HT-29 (cell line): ENCODE data around the gene FGD3. TPM values are rescaled to one million over a fixed set of nuclear protein-coding genes. Genes with fewer than 3 reads are reported as not detected.

Experiments used
- DNase-seq: peaks from one replicate; pipeline ENCODE4 v3.0.0-alpha.2; 2015; ENCODE audit warnings: low spot score
- total RNA-seq: library from RNA; depleted of rRNA; stranded (reverse); fragments of >200 nt; shearing (Covaris generic); gene quantifications from 2 replicates; pipeline ENCODE4 v1.2.3, GENCODE V29; 2014

Gene FGD3
- total RNA-seq, 1 experiment from 2014 or later, result 14.7 TPM

DNA sequence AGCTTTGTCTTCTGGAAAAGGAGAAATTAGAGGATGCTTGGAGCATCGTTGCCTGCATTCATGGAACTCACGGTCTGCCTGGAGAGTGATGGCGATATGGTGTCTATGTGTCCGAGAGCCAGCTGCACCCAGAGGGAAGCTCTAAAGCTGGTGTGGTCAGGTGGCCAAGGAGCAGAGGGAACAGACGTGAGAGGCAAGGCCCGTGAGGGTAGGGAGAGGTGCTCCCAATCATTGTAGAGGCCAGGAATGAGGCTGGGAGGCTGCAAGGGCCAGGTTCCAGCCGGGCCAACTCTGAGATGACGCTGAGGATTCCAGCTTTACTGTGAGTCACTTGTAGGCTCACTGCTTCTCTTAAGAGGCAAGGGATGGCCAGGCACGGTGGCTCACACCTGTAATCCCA lies 7.6 kb downstream of the FGD3 start:
- no peak for DNase-seq

DNA sequence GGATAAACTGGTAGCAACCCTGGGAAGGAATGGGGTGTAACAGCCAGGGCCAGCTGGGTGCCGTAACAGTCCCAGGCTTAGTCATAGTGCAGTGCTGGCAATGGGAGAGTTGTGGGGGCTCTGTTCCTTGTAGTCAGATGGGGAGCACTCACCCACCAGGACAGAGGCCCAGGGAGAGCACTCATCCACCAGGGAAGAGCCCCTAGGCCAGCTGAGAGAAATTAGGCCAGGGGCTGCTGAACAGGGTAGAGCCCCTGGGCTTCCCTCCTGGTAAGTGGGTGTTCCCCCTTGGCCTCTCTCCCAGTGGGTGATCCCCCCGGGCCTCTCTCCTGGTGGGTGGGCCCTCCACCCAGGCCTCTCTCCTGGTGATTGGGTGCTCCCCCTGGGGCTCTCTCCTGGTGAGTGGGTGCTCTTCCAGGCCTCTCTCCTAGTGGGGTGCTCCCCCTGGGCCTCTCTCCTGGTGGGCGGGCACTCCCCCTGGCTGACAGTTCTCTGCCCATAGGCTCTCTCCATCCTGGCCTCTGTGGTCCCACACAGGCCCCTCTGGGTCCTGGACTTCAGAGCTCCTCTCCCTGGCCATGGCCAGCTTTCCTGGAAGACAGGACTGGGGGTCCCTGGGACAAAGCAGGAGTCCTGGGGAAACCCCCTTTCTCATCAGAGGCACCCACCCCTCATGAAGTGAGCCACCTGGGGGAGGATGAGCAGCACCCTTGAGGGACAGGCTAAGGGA lies 13.4 kb downstream of the FGD3 start:
- no peak for DNase-seq

DNA sequence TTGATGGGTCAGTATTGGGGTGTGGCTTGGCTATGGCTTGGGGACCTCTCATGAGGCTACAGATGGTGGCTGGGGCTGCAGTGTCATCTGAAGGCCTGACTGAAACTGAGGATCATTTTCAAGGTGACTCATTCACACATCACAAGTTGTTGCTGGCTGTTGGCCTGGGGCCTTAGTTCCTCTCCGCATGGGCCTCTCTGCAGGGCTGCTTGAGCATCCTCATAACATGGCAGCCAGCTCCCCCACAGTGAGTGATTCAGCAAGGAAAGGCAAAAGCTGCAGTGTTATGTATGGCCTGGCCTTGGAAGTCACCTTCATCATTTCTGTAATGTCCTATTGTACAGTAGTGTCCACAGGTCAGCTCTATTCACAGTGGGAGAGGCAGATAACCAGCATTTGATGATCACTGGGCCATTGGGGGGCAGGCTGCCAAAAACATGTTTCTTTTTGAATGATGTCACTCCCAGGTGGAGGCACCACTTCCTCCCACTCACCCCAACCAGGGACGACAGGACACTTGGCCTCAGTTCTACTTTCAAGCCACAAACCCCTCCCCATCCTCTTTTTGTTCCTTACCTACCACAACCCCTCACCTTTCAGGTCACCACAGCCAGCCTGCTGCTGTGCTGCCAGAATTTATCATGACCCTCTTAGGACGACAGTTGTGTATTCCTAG lies 14.4 kb downstream of the FGD3 start:
- DNase-seq, result no peak

DNA sequence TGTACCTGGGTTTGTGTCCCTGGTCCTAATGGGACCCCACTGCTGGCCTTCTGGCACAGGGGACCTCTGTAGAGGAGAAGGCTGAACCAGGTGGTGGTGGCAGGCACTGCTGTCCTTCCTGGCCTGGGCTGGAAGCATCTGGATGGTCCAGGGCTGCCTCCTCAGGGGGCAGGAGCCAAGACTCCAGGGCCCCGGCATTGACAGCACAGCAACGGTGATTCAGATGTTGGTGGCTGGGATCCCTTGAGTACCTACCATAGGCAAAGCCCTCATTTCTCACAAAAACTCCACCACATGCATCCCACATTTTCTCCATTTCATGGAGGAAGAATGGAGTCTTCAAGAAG lies 15.0 kb downstream of the FGD3 start:
- DNase-seq, result no peak

DNA sequence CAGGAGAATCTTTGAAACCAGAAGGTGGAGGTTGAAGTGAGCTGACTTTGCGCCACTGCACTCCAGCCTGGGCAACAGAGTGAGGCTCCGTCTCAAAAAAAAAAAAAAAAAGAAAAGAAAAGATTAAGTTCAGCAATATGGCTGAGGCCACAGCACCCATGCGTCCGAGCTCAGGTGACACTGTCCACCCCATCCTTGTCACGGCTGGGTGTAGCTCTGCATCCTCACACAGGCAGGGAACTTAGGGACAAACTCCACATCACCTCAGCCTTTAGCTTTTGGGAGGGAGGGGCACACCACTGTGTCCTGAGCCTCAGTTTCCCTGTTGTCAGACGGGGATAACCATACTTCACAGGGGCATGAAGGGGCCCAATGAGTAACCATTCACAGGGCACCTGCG lies 15.5 kb downstream of the FGD3 start:
- no peak for DNase-seq

DNA sequence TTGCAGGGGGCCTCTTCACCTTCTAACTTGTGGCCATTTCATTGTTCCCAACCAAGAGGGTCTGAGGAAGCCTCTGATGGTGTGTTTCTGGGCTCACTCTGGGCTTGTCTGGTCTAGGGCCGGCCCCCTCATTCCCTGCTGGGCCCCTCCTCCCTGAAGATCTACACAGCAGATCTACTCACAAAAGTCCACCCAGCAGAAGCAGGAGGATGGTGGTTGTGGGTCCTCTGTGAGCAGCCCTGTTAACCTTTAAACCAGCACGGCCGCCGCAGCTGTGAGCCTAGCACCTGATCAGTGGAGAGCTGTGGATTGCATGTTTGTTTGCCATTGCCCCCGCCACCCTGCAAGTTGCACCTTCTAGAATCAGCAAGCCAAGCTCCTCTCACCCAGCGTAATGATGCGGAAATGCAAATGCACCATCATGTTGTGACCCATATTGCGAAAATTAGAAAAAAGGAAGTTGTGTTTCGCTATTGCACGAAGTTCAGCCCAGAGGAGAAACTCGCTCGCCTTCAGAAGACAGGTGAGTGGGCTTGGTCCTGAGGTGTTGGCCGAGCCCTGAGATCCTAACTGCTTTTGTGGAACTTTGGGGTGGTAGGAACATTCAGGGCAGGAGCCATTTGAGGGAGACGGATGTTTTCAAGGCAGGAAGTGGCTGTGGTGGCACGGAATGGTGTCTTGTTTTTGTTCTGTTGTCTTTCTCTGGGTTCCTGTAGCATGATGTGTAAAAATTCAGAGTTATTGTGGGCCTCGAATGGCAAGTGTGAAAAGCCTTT lies 16.7 kb downstream of the FGD3 start:
- no peak for DNase-seq

DNA sequence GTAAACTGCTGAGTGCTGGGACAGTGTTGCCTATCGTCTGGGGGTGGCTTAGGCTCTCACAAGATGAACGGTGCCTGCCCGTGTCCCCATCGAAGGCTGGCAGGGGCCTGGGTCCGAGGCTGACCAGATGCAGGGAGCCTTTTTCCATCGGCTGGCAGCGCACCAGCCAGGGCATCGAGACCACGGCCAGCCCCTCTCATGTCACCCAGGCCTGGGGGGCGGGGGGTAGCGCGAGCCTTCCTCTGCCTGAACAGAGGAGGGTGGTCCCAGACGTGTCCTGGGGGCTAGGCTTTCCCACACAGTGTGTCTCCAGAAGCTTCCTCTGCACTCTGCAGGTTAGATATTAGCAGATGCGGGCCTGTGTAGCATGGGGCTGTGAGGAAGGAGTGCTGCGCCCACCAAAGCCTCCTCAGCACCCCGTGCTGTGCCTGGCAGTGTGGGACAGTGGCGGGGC lies 17.3 kb downstream of the FGD3 start:
- DNase-seq, result no peak

DNA sequence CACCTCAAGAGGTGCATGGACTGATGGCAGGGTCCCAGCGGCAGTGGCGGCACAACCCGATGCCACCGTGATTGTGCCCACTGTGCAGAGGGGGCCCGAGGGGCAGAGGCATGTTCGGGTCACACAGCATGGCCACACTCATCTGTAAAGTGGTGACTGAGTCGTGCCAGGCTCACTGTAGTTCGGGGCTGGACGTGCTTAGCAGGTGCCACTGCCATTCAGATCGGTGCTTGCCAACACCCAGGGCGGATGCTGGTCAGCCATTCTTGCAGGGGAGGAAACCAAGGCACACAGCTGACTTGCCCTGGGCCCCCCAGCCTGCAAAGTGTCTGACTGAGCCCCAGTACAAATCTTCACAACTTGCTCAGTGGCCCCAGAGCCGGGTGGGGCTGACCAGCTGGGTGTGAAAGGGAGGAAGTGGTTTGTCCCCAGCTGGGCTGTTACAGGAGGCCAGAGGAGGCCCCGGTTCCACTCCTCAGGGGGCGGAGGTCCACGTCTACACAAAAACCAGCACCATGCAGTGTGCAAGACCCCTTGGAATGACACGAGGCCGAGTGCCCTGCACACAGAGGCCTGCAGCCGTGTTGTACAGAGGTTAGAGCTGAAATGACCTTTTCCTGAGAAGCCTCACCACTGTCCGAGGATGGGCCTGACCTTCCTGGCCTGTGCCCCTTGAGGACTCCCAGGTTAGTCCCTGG lies 17.9 kb downstream of the FGD3 start:
- DNase-seq, result no peak

DNA sequence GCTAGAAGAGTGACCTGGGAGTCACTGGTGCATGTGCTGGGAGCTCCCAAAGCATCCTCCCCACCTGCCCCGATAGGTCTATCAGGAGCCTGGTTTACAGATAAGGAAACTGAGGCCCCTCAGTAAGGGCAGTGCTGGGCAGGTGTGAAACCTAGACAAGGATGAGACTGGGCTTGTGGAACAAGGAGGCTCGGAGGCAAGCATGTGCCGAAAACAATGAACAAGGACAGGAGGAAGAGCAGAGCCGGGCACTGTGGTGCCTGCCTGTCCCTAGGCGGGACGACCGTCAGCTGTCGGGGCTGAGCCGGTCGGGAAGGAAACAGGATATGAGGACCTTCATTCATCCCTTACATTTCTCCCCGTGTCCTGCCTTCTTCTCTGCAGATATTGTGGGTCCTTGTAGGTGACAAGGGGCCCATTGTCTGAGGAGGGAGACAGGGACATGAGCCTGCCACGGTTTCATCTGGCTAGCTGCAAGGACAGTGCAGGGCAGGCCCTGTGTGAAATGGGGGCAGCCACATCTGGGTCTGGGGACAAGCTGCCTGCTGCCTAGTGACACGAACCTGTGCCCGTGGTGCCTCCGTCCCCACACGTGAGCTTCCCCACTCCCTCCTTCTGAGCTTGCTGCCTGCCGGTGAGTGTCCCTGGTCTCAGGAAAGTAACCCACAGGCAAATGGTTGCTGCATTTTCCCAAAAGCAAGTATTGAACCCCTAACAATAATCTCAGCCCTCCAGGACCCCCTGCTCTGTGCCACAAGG lies 18.6 kb downstream of the FGD3 start:
- DNase-seq, result no peak

DNA sequence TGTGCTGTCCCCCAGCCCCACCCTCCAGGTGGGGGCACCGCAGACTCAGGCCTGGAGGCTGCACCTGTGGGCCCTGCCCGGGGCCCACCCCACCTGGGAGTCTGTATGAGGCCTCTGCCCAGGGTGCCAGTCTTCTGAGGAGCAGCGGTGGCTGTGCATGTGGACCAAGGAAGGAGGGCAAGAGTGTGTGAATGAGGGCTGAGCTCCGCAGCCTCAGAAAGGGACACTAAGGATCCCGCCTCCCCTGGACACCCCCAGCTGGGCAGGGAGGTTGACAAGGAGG lies 19.1 kb downstream of the FGD3 start:
- no peak for DNase-seq

DNA sequence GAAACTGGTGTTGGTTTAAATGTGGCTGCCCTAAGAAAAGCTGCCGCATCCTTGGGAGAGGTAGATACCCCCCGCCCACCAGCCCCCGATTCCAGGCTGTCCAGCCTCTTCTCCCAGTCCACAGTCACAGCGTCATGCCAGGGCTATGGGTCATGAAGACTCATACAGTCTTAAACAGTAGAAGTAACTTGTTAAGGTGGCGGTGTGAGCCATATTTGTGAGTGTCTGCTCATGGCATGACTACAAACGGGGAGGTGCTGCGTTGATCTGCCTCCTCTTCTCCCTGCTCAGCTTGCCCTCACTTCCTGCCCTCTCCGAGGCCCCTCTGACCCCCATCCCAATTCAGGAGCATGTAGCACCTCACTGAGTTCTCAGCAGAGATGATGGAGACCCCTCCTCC lies 20.8 kb downstream of the FGD3 start:
- DNase-seq, result no peak

DNA sequence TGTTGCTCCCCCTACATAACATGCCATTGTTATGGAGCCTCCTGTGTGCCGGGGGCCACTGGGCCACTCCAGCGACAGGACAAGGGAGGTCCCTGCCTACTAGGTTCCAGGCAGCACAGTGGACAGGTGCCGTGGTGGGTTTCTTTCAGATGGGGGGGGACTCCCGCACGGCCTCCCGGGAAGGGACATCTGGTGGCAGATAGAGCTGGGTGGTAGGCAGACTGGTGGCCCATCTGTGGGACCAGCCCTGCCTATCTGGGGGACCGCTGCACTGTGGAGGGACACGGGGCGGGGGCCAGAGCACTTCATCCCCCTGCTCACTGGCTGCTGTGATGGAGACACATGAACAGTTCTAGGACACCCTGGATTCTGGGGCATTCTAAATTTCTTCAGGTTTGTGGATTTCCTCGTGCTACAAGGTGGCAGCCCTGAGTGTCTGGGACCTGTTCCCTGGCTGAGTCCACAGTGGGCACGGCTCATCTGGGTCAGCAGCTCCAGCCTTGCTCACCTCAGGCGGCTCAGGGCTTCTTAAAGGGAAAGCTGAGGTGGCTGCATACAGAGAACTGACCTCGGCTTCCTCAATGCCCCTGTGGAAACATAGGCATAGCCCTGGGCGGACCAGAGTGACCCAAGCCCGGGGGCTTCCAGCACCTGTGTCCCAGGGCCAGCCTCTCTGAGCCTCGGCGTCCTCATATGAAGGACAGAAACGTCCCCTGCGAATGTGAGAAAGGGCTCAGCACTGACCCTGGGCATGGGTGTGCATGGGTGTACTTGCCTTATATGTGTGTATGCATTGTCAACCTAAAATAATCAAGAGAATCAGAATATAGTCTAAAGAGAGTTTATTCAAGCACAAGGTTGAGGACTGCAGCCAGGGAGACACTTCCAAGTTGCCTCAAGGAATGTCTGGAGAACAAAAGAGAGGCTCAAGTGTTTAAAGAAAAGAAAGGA lies 22.5 kb downstream of the FGD3 start:
- no peak for DNase-seq

DNA sequence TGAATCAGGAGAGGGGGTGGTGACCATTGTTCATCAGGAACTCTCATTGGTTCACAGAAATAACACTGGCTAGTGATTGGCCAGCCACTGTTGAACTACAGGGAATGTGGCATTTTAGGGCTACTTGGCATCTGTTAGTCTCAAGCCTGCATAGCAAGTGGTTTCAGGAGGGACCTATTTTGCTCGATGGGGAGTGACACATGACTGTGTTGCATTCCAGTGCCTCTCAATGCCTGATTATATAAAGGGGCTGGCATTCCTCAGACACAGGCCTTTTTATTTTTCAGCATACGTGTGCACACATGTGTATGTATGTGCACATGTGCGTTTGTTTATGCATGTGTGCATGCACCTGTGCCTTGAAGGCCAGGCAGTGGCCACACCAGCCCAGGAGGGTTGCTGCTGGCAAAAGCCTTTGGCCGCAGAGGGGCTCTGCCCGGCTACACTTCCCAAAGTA lies 23.2 kb downstream of the FGD3 start:
- DNase-seq, result peak; percentile 34

DNA sequence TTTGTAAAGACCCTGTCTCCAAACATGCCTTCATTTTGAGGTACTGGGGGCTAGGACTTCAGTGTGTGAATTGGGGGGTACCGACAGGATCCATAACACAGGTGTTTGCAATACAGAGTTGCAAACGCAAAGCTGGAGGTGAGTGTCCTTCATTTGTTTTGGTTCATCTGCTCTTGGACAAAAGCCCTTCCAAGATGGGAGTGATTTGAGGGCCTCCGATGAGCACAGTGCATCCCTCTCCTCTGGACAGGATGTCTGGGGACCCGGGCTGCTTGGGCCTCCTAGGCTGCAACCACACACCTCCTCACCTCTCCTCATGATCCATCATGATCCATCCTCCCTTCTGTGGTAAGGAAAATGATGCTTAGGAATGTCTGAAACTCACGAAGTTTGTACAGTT lies 23.8 kb downstream of the FGD3 start:
- DNase-seq, result no peak

DNA sequence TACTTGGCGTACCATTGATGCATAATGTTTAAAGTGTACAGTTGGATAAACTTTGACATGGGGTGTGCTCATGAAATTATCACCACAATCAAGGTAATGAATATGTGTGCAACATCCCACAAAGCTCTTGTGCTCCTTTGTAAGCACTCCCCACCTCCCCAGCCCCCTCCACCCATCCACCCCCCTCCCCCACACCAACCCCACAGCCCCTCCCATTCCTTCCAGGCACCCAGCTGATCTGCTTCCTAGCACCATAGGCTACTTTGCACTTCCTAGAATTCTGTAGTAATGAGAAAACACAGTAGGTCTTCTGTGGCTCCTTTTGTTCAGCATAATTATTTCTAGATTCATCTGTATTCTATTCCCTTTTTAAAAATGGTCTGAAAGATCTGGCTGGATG lies 24.5 kb downstream of the FGD3 start:
- DNase-seq, result no peak

DNA sequence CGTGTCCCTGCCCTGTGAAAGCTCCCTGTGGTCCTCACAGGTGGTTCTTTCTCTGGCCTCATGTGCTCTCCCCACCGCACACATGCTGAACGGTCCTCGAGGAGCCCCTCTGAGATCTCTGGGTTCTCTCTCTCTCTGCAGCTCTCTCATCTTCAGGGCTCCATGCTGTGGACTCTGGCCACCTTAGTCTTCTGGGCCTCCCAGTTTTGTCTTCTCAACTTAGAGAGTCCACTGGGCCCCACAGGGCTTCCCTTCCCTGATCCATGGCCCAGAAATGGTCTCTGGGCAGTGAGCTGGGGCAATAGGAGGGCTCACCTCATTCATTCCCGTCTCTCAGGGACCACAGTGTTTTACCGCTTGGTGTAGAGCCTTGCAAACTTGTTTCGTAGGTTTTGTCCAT lies 26.4 kb downstream of the FGD3 start:
- no peak for DNase-seq

DNA sequence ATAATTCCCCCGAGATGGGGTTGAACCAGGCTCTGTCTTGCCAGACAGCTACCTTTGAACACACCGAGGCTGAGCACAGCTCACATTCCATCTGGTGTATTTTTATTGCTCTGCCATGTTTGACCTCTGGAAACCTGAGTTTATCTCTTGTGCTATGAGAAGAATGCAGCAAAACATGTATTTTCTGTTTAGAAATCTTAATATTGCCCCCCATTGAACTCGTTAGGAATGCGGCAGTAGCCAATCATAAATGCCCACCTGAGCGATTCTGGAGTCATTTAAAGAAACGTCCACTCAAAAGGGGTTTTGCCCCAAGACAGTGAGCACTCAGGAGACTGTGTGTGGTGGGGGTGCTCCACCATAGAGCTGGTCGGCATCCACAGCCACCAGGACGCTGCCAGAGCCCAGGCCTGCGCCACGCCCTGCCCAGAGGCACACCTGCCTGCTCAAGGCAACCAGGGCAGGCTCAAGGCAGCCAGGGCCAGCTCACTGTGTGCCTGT lies 26.9 kb downstream of the FGD3 start:
- peak; percentile 69 for DNase-seq

DNA sequence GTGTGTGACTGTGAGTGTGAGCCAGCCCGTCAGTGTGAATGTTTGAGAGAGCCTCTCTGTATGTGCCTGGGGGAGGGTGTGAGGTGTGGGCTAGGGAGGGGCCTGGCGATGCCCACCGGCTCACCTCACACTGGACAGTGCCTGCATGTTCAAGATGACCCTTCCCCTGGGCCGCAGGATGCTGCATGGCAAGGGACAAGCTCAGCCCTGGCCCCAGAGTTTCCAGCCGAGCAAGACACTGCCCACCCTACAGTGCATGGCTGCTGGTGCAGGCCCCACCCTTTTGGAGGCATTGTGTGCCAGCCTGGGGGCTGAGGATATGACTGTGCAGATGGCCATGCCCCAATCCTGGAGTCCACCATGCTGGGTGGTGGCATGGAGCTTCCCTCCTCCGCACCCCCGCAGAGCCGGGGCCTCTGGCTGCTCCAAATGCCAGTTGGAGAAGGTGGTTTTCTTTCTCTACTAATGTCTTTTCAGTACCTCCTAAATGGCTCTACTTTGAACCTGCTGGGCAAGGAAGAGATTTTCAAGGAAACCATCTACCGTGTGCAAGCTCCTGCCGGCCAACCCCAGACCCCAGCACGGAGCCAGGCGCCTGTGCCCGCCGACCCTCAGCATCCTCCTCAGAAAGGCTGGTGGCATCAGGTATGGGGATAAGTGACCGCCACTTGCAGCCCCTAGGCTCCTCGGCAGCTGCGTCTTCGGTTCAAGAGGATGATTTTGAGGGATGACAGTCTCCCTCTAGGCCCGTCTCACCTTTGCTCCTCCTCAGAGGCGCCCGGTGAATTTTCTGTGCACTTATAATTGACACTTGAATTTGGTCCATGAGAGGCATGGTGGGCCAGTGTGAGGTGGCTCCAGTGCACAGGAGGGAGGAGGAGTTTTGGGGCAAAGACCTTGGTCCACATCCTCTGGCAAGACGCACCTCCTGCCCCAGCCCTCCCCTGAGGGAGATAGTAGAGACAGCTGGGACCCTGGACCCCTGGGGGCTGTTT lies 27.7 kb downstream of the FGD3 start:
- no peak for DNase-seq

DNA sequence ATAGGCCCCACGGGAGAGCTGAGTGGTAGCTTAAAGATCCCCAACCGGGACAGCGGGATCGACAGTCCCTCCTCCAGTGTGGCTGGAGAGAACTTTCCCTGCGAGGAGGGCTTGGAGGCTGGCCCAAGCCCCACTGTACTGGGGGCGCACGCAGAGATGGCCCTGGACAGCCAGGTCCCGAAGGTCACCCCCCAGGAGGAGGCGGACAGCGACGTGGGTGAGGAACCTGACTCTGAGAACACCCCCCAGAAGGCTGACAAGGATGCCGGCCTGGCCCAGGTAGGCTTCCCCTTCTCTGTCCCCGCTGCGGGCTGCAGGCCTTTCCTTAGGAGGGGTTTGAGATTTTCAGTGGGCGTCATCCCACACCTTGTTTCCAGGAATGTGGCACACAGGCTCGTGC lies 29.1 kb downstream of the FGD3 start:
- no peak for DNase-seq
